GM23338 (cell line): ENCODE data around the gene ADPRHL1.

Source experiments
- CTCF ChIP-seq, 2 experiments: fragments of 200-600 bp in 1 of 2; sonication (generic) in 1 of 2; conservative IDR thresholded peaks; 2 replicates each; pipeline versions ENCODE4 v1.5.1 to v1.6.1; 2016 to 2017; ENCODE audit warnings: antibody characterized with exemption in 2 of 2, low read depth in 2 of 2, mild to moderate bottlenecking in 2 of 2, moderate library complexity in 1 of 2
- POLR2AphosphoS5 ChIP-seq: IDR thresholded peaks from 2 replicates; pipeline ENCODE4 v1.6.1; 2016; ENCODE audit warnings: antibody characterized with exemption, low read depth
- REST ChIP-seq: IDR thresholded peaks from one replicate; pipeline ENCODE4 v1.6.1; 2018; ENCODE audit warnings: antibody characterized with exemption; ENCODE audit not compliant: unreplicated experiment

GRCh38 chr13:113477724-113478123, 24.4 kb upstream of the ADPRHL1 start:
- TF ChIP-seq CTCF (conservative IDR thresholded peaks at IDR 0.05; ENCODE audit: low read depth in 2 of 2) (no peak), REST (no peak), POLR2AphosphoS5 (no peak)
